GM19193 (cell line): ENCODE results near the gene DRC7.

ENCODE experiments used
- POLR2A ChIP-seq: IDR thresholded peaks from 4 replicates; pipeline ENCODE4 v1.6.1; 2011; ENCODE audit not compliant: insufficient read depth, insufficient read length; ENCODE audit errors: extremely low read depth

The DRC7 gene

GRCh38 chr16:57666353-57667047 is 28.1 kb upstream of the DRC7 start:
- TF ChIP-seq POLR2A, result no peak

GRCh38 chr16:57667048-57667525 is 27.5 kb upstream of the DRC7 start:
- no peak for TF ChIP-seq POLR2A

- no peak for TF ChIP-seq POLR2A
Measured at GRCh38 chr16:57667526-57668262, 26.9 kb upstream of the DRC7 start.

- TF ChIP-seq POLR2A, result no peak
Measured at GRCh38 chr16:57668263-57668571, 26.4 kb upstream of the DRC7 start, which contains the start of gene ADGRG3. TSS of gene ADGRG3 (plus strand) at chr16:57668306. CDS start at chr16:57668348, 42 bp downstream.

- no peak for TF ChIP-seq POLR2A
Measured at GRCh38 chr16:57668630-57669475, 25.8 kb upstream of the DRC7 start.

- TF ChIP-seq POLR2A, result no peak
Measured at GRCh38 chr16:57669476-57670162, 25.0 kb upstream of the DRC7 start.

GRCh38 chr16:57670196-57670595 is 24.4 kb upstream of the DRC7 start:
- no peak for TF ChIP-seq POLR2A

GRCh38 chr16:57672416-57672815 is 22.2 kb upstream of the DRC7 start:
- TF ChIP-seq POLR2A, result no peak

GRCh38 chr16:57672824-57673223 is 21.8 kb upstream of the DRC7 start:
- TF ChIP-seq POLR2A, result no peak

GRCh38 chr16:57675741-57676551 is 18.7 kb upstream of the DRC7 start:
- no peak for TF ChIP-seq POLR2A

- TF ChIP-seq POLR2A, result no peak
Measured at GRCh38 chr16:57676553-57677085, 18.0 kb upstream of the DRC7 start.

GRCh38 chr16:57677622-57678369 is 16.8 kb upstream of the DRC7 start:
- no peak for TF ChIP-seq POLR2A

GRCh38 chr16:57679016-57679415 is 15.6 kb upstream of the DRC7 start:
- no peak for TF ChIP-seq POLR2A
